HUES64 (cell line): Measurements from ENCODE around the gene ASXL2.

ENCODE experiments used
- H3K27ac ChIP-seq: 2 replicates; pipeline ENCODE4 v1.7.0; 2013; ENCODE audit warnings: low read depth, low read length, inconsistent platforms
- H3K27me3 ChIP-seq: 2 replicates; pipeline ENCODE4 v1.6.1; 2013; ENCODE audit warnings: mild to moderate bottlenecking, low read length; ENCODE audit not compliant: insufficient read depth
- H3K36me3 ChIP-seq: 2 replicates; pipeline ENCODE4 v1.6.1; 2013; ENCODE audit warnings: mild to moderate bottlenecking, low read length; ENCODE audit not compliant: insufficient read depth
- H3K4me1 ChIP-seq: 2 replicates; pipeline ENCODE4 v1.6.1; 2013; ENCODE audit warnings: mild to moderate bottlenecking, low read length, moderate library complexity; ENCODE audit not compliant: insufficient read depth
- H3K4me3 ChIP-seq: 2 replicates; pipeline ENCODE4 v1.5.1; 2013; ENCODE audit warnings: mild to moderate bottlenecking, low read length, moderate library complexity
- H3K9ac ChIP-seq: 2 replicates; pipeline ENCODE4 v1.6.1; 2013; ENCODE audit warnings: mild to moderate bottlenecking, low read depth, low read length
- H3K9me3 ChIP-seq: 2 replicates; pipeline ENCODE4 v1.6.1; 2013; ENCODE audit warnings: low read depth, low read length; ENCODE audit not compliant: insufficient read depth
- WGBS: fragments of 150-250, 120-280 bp; methylation state at CpG from one replicate; pipeline ENCODE4 v1.1.7; 2013; ENCODE audit warnings: missing lambda C conversion rate; 5-methylcytosine and 5-hydroxymethylcytosine counted together

Gene ASXL2

GRCh38 chr2:25728559-25728958 lies 149.7 kb downstream of the ASXL2 start:
- no peak overlapping the region for H3K4me3 ChIP-seq
- H3K27me3 ChIP-seq: no peaks in the 10 kb centered on the region
- H3K27ac ChIP-seq: no peak overlapping the region
- no peak overlapping the region for H3K9ac ChIP-seq
- H3K9me3 ChIP-seq: 0 out of 2 replicates have a peak, but pooled peaks cover 2% of the 10 kb centered on the region
- H3K4me1 ChIP-seq: 0 out of 2 replicates have a peak, but pooled peaks cover under 1% of the 10 kb centered on the region
- no peaks in the 10 kb centered on the region for H3K36me3 ChIP-seq
- WGBS: 97% methylated on average over 7 of the region's 7 CpGs

- H3K9me3 ChIP-seq: 0 out of 2 replicates have a peak, but pooled peaks cover 2% of the 10 kb centered on the region
- no peak overlapping the region for H3K27ac ChIP-seq
- no peaks in the 10 kb centered on the region for H3K4me1 ChIP-seq
- H3K27me3 ChIP-seq: no peaks in the 10 kb centered on the region
- H3K4me3 ChIP-seq: no peak overlapping the region
- no peak overlapping the region for H3K9ac ChIP-seq
- H3K36me3 ChIP-seq: no peaks in the 10 kb centered on the region
- WGBS: 87% methylated on average over 3 of the region's 3 CpGs
Measured at GRCh38 chr2:25726522-25726921, 151.8 kb downstream of the ASXL2 start.

GRCh38 chr2:25725877-25726276 lies 152.4 kb downstream of the ASXL2 start:
- no peaks in the 10 kb centered on the region for H3K4me1 ChIP-seq
- no peak overlapping the region for H3K27ac ChIP-seq
- H3K36me3 ChIP-seq: no peaks in the 10 kb centered on the region
- H3K9ac ChIP-seq: no peak overlapping the region
- H3K27me3 ChIP-seq: no peaks in the 10 kb centered on the region
- WGBS: 89% methylated on average over 3 of the region's 3 CpGs
- H3K4me3 ChIP-seq: no peak overlapping the region
- 0 out of 2 replicates have a peak, but pooled peaks cover 2% of the 10 kb centered on the region for H3K9me3 ChIP-seq

GRCh38 chr2:25724756-25725155 lies 153.5 kb downstream of the ASXL2 start:
- H3K27ac ChIP-seq: no peak overlapping the region
- 94% methylated on average over 6 of the region's 6 CpGs for WGBS
- 0 out of 2 replicates have a peak, but pooled peaks cover 2% of the 10 kb centered on the region for H3K9me3 ChIP-seq
- H3K4me3 ChIP-seq: no peak overlapping the region
- no peak overlapping the region for H3K9ac ChIP-seq
- no peaks in the 10 kb centered on the region for H3K4me1 ChIP-seq
- no peaks in the 10 kb centered on the region for H3K36me3 ChIP-seq
- H3K27me3 ChIP-seq: no peaks in the 10 kb centered on the region

GRCh38 chr2:25722224-25722623 lies 156.1 kb downstream of the ASXL2 start:
- no peak overlapping the region for H3K27ac ChIP-seq
- no peak overlapping the region for H3K9ac ChIP-seq
- H3K4me1 ChIP-seq: no peaks in the 10 kb centered on the region
- no peak overlapping the region for H3K4me3 ChIP-seq
- H3K9me3 ChIP-seq: 0 out of 2 replicates have a peak, but pooled peaks cover 2% of the 10 kb centered on the region
- WGBS: 86% methylated on average over 3 of the region's 3 CpGs
- no peaks in the 10 kb centered on the region for H3K27me3 ChIP-seq
- no peaks in the 10 kb centered on the region for H3K36me3 ChIP-seq

- 0 out of 2 replicates have a peak, but pooled peaks cover 2% of the 10 kb centered on the region for H3K9me3 ChIP-seq
- WGBS: 100% methylated on average over 1 of the region's 1 CpG
- no peak overlapping the region for H3K4me3 ChIP-seq
- H3K27me3 ChIP-seq: no peaks in the 10 kb centered on the region
- no peak overlapping the region for H3K9ac ChIP-seq
- no peak overlapping the region for H3K27ac ChIP-seq
- H3K36me3 ChIP-seq: no peaks in the 10 kb centered on the region
- H3K4me1 ChIP-seq: no peaks in the 10 kb centered on the region
Measured at GRCh38 chr2:25720575-25720974, 157.7 kb downstream of the ASXL2 start.

DNA sequence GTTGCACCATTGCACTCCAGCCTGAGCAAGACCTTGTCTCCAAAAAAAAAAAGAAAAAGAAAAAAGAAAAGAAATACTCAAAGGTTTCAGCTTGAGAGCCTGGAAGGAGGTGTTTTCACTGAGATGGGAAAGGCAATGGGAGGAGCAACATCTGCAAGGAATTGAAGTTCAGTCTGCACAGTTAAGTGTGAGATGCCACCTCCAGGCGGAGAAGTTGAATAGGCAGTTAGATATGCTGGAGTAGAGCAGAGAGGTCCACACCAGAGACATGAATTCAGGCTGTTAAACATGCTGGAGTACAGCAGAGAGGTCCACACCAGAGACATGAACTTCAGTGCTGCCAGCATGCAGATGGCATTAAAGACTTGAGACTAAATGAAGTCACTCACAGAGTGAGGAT lies 163.5 kb downstream of the ASXL2 start:
- Histone ChIP-seq H3K4me3 (no peak overlapping the region), H3K4me1 (no peaks in the 10 kb centered on the region), H3K27me3 (no peaks in the 10 kb centered on the region), H3K27ac (no peak overlapping the region), H3K36me3 (no peaks in the 10 kb centered on the region), H3K9ac (no peak overlapping the region), H3K9me3 (no peaks in the 10 kb centered on the region)
- 93% methylated on average over 1 of the region's 1 CpG for WGBS

GRCh38 chr2:25712455-25712854 lies 165.8 kb downstream of the ASXL2 start:
- WGBS: over 99% methylated on average over 4 of the region's 5 CpGs
- H3K4me1 ChIP-seq: no peaks in the 10 kb centered on the region
- no peak overlapping the region for H3K9ac ChIP-seq
- H3K4me3 ChIP-seq: no peak overlapping the region
- H3K36me3 ChIP-seq: no peaks in the 10 kb centered on the region
- no peaks in the 10 kb centered on the region for H3K9me3 ChIP-seq
- no peak overlapping the region for H3K27ac ChIP-seq
- H3K27me3 ChIP-seq: no peaks in the 10 kb centered on the region

DNA sequence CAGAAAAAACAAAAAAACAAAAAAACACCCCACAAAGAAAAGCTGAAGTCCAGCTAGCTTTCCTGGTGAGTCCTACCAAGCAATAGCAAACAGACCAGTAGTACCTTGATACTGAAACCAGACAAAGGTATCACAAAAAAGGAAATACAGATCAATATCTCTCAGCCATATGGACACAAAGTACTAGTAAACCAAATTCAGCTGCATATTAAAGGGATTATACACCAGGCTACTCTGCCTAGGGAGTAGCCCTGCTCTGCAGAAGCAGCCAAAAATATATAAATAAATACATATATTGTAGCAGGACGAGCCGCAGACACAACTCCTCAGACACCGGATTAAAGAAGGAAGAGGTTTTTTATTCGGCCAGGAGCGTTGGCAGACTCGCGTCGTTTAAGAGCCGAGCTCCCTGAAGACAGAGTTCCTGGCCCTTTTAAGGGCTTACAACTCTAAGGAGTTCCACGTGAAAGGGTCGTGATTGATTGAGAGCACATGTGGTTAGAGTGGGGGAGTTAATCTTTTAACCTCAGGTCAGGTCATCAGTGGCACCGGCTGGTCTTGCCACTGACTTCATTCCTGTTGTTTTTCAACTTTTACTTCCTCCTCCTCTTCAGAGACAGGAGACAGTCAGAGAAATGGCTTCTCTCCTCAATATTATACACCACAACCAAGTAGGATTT lies 166.5 kb downstream of the ASXL2 start:
- Histone ChIP-seq H3K4me1 (no peaks in the 10 kb centered on the region), H3K9me3 (no peaks in the 10 kb centered on the region), H3K36me3 (no peaks in the 10 kb centered on the region), H3K27me3 (no peaks in the 10 kb centered on the region), H3K4me3 (no peak overlapping the region), H3K9ac (no peak overlapping the region), H3K27ac (no peak overlapping the region)
- 84% methylated on average over 12 of the region's 12 CpGs for WGBS

DNA sequence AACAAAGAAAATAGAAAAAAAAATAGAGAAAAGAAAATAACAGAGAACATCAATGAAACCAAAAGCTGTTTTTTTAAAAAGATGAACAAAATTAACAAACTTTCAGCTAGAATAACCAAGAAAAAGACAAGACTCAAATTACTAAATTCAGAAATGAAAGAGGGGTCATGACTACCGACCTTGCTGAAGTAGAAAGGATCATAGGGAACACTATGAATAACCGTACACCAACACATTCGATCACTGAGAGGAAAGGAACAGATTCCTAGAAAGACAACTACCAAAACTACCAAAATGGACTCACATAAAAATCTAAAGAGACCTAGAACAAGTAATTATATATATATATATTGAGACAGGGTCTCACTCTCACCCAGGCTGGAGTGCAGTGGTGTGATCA lies 167.5 kb downstream of the ASXL2 start:
- H3K4me3 ChIP-seq: no peak overlapping the region
- WGBS: 100% methylated on average over 3 of the region's 3 CpGs
- H3K9ac ChIP-seq: no peak overlapping the region
- H3K4me1 ChIP-seq: no peaks in the 10 kb centered on the region
- H3K9me3 ChIP-seq: no peaks in the 10 kb centered on the region
- no peak overlapping the region for H3K27ac ChIP-seq
- H3K36me3 ChIP-seq: no peaks in the 10 kb centered on the region
- H3K27me3 ChIP-seq: no peaks in the 10 kb centered on the region

DNA sequence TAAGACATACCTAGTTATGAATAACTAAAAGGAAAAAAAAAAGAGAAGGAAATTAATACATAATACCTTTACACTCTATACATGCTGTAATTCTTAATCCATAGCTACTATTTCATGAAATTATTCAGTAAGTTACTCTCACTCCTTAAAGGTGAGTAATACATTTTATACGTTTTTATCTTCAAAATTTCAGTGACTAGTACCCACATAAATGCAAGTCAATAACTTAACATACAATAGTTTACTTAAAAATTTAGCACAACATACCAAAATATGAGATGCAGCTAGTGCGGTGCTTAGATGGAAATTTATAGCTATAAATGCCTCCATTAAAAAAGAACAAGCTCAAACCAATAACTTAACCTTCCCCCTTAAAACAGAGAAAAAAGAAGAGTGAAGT lies 168.9 kb downstream of the ASXL2 start:
- Histone ChIP-seq H3K9ac (no peak overlapping the region), H3K4me3 (no peak overlapping the region), H3K27ac (no peak overlapping the region), H3K27me3 (no peaks in the 10 kb centered on the region), H3K4me1 (no peaks in the 10 kb centered on the region), H3K9me3 (peaks cover 4% of the 10 kb centered on the region; the same call in 1 of the 2 replicates), H3K36me3 (no peaks in the 10 kb centered on the region)
- 75% methylated on average over 1 of the region's 2 CpGs for WGBS
